ENCODE measurements around the gene POLR1G.

POLR1G gene

GRCh38 chr19:45380107-45380506 lies 26.3 kb upstream of the POLR1G start:
- FAIRE-seq (no peak), DNase-seq (ENCODE audit: insufficient read length, low spot score) (no peak)
- TF ChIP-seq, protein P1, sequence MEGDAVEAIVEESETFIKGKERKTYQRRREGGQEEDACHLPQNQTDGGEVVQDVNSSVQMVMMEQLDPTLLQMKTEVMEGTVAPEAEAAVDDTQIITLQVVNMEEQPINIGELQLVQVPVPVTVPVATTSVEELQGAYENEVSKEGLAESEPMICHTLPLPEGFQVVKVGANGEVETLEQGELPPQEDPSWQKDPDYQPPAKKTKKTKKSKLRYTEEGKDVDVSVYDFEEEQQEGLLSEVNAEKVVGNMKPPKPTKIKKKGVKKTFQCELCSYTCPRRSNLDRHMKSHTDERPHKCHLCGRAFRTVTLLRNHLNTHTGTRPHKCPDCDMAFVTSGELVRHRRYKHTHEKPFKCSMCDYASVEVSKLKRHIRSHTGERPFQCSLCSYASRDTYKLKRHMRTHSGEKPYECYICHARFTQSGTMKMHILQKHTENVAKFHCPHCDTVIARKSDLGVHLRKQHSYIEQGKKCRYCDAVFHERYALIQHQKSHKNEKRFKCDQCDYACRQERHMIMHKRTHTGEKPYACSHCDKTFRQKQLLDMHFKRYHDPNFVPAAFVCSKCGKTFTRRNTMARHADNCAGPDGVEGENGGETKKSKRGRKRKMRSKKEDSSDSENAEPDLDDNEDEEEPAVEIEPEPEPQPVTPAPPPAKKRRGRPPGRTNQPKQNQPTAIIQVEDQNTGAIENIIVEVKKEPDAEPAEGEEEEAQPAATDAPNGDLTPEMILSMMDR (IDR thresholded peaks at IDR 0.05; ENCODE audit: insufficient read depth, missing control alignments), result no peak

- TF ChIP-seq, protein P1 (IDR thresholded peaks at IDR 0.05; ENCODE audit: insufficient read depth, missing control alignments), result no peak
- DNase-seq (ENCODE audit: insufficient read length, low spot score), result no peak
- no peak for FAIRE-seq
Measured at GRCh38 chr19:45382426-45382825, 24.0 kb upstream of the POLR1G start.

DNA sequence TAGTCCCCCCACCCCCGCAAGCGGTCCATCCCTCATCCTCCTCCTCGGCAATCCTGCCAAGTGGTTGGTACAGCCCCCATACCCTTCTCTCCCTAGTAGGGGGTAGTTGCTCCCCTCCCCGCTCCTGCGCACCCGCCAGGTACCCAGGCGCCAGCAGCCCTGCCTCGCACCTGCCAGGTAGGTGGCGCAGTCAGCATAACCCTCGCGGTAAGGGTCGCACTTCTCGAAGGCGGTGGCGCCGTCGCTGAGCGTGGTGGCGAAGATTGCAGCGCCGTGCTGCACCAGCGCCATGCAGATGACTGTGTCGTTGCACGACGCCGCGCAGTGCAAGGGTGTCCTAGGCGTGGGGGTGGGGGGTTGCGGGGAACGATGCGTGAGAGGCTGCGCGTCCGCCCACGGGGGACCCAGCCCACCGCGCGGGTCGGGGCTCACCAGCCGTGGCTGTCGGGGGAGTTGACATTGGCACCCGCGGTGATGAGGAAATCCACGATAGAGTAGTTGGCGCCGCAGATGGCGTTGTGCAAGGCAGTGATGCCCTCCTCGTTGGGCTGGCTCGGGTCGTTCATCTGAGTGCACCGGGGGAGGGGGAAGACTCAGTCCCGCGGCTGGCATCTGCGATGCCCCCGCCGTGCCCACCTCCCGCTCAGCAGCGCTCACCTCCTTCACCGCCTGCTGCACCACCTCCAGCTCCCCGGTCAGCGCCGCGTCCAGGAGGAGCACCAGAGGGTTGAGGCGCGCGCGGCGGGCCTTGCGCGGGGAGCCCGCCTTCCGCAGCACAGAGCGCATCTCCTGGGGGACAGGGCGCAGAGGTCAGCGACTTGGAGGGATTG lies 20.8 kb upstream of the POLR1G start:
- FAIRE-seq (no peak), DNase-seq (ENCODE audit: insufficient read length, low spot score) (no peak)
- TF ChIP-seq, protein P1 (IDR thresholded peaks at IDR 0.05; ENCODE audit: insufficient read depth, missing control alignments), result no peak

DNA sequence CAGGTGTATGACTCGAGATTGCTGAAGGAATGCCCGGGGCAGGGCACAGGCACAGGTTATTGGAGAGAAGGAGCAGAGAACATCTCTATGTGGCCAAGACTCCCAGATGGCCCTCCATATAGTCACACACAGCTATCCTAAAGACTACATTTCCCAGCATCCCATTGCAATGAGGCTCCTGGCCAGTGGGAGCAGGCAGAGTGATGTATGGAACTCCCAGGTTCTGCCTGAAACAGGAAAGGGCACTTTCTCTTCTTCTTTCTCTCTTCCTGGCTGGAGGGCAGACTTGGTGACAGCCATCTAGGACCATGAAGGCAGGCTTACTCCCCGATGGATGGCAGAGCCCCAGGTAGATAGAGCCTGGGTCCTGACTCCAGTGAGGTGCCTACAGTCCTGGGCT lies 15.1 kb upstream of the POLR1G start:
- no peak for FAIRE-seq
- DNase-seq (ENCODE audit: insufficient read length, low spot score), result no peak
- TF ChIP-seq, protein P1 (IDR thresholded peaks at IDR 0.05; ENCODE audit: insufficient read depth, missing control alignments), result no peak

DNA sequence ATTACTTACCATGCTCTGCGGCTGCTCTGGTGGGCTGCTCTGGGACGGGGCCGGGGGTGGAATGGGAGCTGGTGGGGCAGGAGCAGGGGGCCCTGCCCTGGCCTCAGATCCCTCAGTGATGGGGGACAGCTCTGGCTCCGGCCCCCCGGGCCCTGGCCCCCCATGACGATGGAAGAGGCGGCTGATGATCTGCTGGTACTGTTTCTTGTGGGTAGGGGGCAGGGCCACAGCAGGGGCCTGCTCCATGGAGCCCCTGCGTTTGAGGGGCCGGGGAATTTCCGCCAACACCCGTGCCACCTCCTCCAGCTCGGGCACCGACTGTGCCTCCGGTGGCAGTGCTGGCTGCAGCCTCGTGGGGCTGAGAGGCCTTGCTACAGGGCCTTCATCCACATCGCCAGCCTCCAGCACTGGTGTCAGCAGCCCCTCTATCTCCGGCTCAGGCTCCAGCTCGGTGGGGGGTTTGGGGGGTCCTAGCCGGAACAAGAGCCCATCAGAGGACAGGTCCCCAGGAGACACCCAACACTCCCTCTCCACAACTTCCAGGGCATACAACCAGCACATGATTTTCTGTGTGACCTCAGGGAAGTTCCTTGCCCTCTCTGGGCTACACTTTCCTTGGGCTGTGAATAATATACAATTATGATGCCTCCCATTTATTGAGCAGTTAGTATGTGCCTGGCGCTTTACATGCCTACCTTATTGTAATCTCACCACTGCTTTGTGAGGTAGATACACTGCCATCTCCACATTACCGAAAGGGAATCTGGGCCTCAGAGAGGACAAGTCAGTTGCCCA lies 14.4 kb upstream of the POLR1G start:
- TF ChIP-seq, protein P1 (IDR thresholded peaks at IDR 0.05; ENCODE audit: insufficient read depth, missing control alignments), result no peak
- FAIRE-seq, result no peak
- DNase-seq (ENCODE audit: insufficient read length, low spot score), result no peak

DNA sequence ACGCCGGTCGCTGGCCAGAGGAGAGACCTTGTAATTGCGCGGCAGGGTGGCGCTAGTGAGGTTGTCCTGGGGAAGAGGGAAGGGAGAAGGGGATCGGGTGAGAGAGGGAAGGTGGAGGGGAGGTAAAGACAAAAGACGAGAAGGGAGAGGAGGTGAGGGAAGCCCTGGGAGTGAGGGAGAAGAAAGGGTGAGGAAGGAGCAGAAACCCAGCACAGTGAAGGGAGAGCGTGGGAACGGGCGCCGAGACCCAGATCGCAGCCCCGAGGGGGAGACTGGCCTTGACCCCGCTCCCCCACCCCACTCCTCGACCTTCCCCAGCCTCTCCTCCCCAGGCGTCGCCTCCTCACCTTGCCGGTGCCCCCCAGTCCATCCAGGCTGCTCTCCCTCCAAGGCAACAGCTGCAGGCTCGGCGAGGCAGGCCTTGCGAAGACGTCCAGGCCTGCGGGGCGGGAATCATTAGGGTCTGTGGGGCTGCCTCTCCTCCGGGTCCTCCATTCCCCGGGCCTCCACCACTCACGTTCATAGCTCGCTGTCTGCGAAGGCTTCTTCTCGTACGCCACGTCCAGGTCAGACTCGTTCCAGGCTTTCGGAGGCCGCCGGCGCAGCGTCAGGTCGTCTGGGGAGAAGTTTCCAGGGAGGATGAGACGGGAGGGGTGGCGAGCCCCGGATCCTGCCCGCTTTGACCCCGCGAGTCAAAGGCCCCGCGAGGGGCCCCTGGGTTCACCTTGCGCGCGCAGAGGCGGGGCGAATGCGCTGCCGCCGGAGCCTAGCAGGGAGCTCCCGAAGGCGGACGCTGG lies 10.4 kb upstream of the POLR1G start:
- DNase-seq (ENCODE audit: insufficient read length, low spot score), result no peak
- TF ChIP-seq, protein P1 (IDR thresholded peaks at IDR 0.05; ENCODE audit: insufficient read depth, missing control alignments), result no peak

More for the DNA sequence above, 10.4 kb upstream of the POLR1G start:
- FAIRE-seq, result no peak
